Chondrocyte (in vitro differentiated cells): ENCODE measurements around the gene WWOX. TPM values are rescaled to one million over a fixed set of nuclear protein-coding genes. Genes with fewer than 3 reads are reported as not detected.

ENCODE experiments used
- DNase-seq: peaks from one replicate; pipeline ENCODE4 v3.0.0; 2021; ENCODE audit warnings: mixed read lengths, low spot score
- H3K27ac Mint-ChIP-seq: one replicate; pipeline ENCODE4 v1.8.0; 2021; ENCODE audit warnings: mild to moderate bottlenecking, moderate library complexity, mixed read lengths; ENCODE audit not compliant: unreplicated experiment
- H3K27me3 Mint-ChIP-seq: 2 replicates; pipeline ENCODE4 v1.8.0; 2021; ENCODE audit warnings: low read depth, mixed read lengths
- H3K36me3 Mint-ChIP-seq: 2 replicates; pipeline ENCODE4 v1.8.0; 2021; ENCODE audit warnings: low read depth, mixed read lengths
- H3K4me1 Mint-ChIP-seq: 2 replicates; pipeline ENCODE4 v1.8.0; 2021; ENCODE audit warnings: low read depth, mild to moderate bottlenecking, mixed read lengths
- H3K4me3 Mint-ChIP-seq: one replicate; pipeline ENCODE4 v1.8.0; 2021; ENCODE audit warnings: mild to moderate bottlenecking, moderate library complexity, mixed read lengths; ENCODE audit not compliant: unreplicated experiment
- H3K9me3 Mint-ChIP-seq: 2 replicates; pipeline ENCODE4 v1.8.0; 2021; ENCODE audit warnings: low read depth, mixed read lengths
- total RNA-seq: library from RNA; stranded (reverse); gene quantifications from 3 replicates; pipeline ENCODE4 v1.2.1, GENCODE V29; 2021
- TF ChIP-seq, protein P1 (sequence below): fragments of 200-600 bp; sonication (generic); IDR thresholded peaks from 2 replicates; pipeline ENCODE4 v1.5.0; 2021; ENCODE audit warnings: antibody characterized with exemption, mild to moderate bottlenecking, moderate library complexity

WWOX gene
- total RNA-seq, 1 donor from 2014 or later = 12.1 TPM

DNA sequence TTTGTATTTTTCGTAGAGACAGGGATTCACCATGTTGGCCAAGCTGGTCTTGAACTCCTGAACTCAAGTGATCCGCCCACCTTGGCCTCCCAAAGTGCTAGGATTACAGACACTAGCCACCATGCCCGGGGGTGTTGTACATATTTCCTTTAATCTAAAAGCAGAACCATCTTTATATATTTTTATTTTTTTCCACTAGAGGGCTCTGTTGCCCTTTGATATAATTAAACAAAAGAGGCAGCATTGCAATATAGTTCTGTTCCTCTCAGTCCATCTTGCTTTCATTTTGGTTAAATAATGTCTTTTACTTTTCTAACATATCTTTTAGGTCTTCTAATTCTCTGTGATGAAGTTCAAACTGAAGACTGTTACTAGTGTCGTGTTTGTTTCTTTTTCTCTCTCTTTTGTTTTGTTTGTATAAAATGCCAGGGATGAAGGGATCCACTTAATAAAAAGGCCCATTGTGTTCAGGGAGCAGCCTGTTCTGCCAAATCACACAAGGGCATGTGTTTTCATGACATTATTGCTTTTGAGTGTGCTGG, 23.4 kb downstream of the WWOX start:
- Mint-ChIP-seq H3K27me3 (no peaks in the 10 kb centered on the region), H3K4me1 (peaks cover 20% of the 10 kb centered on the region), H3K9me3 (no peaks in the 10 kb centered on the region), H3K27ac (peak overlapping the region; percentile 95), H3K4me3 (peak overlapping the region; percentile 48), H3K36me3 (peaks cover 4% of the 10 kb centered on the region)
- TF ChIP-seq, protein P1, sequence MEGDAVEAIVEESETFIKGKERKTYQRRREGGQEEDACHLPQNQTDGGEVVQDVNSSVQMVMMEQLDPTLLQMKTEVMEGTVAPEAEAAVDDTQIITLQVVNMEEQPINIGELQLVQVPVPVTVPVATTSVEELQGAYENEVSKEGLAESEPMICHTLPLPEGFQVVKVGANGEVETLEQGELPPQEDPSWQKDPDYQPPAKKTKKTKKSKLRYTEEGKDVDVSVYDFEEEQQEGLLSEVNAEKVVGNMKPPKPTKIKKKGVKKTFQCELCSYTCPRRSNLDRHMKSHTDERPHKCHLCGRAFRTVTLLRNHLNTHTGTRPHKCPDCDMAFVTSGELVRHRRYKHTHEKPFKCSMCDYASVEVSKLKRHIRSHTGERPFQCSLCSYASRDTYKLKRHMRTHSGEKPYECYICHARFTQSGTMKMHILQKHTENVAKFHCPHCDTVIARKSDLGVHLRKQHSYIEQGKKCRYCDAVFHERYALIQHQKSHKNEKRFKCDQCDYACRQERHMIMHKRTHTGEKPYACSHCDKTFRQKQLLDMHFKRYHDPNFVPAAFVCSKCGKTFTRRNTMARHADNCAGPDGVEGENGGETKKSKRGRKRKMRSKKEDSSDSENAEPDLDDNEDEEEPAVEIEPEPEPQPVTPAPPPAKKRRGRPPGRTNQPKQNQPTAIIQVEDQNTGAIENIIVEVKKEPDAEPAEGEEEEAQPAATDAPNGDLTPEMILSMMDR = peak; percentile 89
- no peak for DNase-seq

DNA sequence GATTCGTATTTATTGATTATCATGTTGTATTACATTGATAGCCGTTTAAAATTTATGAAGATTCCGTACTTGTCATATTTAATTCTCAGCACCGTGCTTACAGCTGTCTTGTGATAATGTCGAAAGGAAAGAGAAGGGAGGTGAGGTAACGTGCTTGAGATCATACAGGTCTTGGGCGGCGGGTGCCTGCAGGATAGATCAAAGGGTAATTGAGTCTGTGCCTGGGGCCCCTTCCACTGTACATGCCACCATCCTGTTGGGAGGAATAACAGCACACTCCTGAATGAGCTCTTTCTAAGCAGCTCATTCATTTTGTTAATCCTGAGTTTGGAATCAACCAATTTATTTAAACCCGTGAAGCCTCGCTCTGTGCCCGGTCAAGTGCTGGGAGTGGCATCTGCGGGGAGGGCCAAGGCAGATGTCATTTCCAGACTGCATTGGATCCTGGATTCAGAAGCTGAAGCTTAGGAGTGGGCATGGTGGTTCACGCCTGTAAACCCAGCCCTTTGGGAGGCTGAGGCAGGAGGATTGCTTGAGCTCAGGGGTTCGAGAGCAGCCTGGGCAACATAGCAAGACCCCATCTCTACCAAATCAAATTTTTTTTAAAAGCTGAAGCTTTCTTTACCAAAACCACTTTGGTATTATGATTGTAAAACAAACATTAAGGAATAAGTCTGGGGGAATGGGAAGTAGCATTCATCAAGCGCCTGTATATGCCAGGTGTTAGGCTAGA, 25.8 kb downstream of the WWOX start:
- DNase-seq = no peak
- H3K9me3 Mint-ChIP-seq = peaks cover 5% of the 10 kb centered on the region

DNA sequence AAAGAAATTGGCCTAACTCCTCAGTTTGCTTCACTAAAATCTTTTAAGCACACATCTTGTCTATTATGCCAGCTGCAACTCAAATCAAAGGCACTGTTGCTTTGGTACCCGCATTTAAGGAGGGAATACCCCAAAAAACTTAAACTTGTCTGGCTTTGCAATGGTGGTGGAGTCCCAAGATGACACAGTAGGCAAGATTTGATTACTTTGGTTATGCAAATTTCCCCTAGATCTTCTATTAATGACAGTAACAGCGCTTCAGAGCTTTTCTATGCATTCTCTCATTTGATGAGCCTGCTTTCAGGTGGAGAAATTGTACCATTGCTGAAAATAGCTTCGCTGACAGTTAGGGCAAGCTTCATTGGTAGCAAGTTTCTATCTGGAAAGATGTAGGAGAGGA, 27.2 kb downstream of the WWOX start:
- H3K27ac Mint-ChIP-seq = peak overlapping the region; percentile 55
- H3K4me3 Mint-ChIP-seq = no peak overlapping the region
- DNase-seq = no peak
- TF ChIP-seq, protein P1 = no peak
- peaks cover 3% of the 10 kb centered on the region for H3K36me3 Mint-ChIP-seq
- peaks cover 42% of the 10 kb centered on the region for H3K4me1 Mint-ChIP-seq
- H3K27me3 Mint-ChIP-seq = no peaks in the 10 kb centered on the region
- H3K9me3 Mint-ChIP-seq = peaks cover 5% of the 10 kb centered on the region

More for the DNA sequence above, 25.8 kb downstream of the WWOX start:
- H3K27ac Mint-ChIP-seq = no peak overlapping the region
- H3K4me1 Mint-ChIP-seq = peaks cover 42% of the 10 kb centered on the region
- TF ChIP-seq, protein P1 = no peak
- no peak overlapping the region for H3K4me3 Mint-ChIP-seq
- H3K36me3 Mint-ChIP-seq = peaks cover 4% of the 10 kb centered on the region
- H3K27me3 Mint-ChIP-seq = no peaks in the 10 kb centered on the region

DNA sequence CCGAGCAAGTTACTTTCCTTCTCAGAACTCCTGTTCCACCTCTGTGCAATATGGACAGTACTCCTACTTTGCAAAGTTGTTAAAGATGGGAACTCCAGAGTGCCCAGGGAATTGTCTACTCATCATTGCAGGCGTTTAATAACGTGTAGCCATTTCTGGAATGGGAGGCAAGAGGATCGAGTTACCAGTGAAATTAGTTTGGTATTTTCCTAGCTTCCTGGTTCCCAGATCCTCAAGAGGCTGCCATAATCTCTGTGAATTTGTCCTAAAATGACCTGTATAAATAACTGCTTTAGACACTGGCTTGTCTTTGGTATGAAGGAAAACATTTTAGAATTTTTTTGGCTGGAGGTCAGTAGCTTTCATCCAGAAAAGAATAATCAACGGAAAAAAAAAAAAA, 27.7 kb downstream of the WWOX start:
- DNase-seq = no peak
- peaks cover 5% of the 10 kb centered on the region for H3K9me3 Mint-ChIP-seq
- H3K4me1 Mint-ChIP-seq = peaks cover 42% of the 10 kb centered on the region
- no peaks in the 10 kb centered on the region for H3K27me3 Mint-ChIP-seq
- peaks cover 3% of the 10 kb centered on the region for H3K36me3 Mint-ChIP-seq
- TF ChIP-seq, protein P1 = no peak
- peak overlapping the region; percentile 54 for H3K4me3 Mint-ChIP-seq
- H3K27ac Mint-ChIP-seq = peak overlapping the region; percentile 73

DNA sequence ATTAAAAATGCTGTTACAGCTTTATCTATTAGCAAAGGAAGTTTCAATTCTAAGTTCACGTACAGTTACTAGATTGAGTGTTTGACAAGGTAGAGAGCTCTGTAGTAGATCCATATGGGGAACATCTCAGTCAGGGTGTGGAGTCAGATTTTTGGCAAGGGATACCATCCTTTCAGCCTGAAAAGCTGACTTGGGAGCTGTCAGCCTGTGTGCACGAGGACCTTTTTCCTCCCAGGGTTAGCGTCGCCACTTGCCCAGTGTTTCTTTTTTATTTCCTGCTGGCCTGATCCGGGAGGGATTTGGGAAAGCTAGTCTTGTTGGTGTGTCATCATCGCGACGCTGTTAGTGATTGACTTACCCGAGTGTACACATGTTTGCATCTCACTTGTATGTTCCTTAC, 29.5 kb downstream of the WWOX start:
- H3K9me3 Mint-ChIP-seq = peaks cover 5% of the 10 kb centered on the region
- peaks cover 3% of the 10 kb centered on the region for H3K36me3 Mint-ChIP-seq
- no peak overlapping the region for H3K4me3 Mint-ChIP-seq
- no peak for DNase-seq
- H3K4me1 Mint-ChIP-seq = peaks cover 37% of the 10 kb centered on the region
- H3K27ac Mint-ChIP-seq = no peak overlapping the region
- TF ChIP-seq, protein P1 = no peak
- no peaks in the 10 kb centered on the region for H3K27me3 Mint-ChIP-seq
